Spleen (tissue), 7 donors: ENCODE measurements around the gene MRPS14.

Experiments used
- POLR2AphosphoS5 ChIP-seq, 3 donors: sonication (generic); formaldehyde crosslinking; IDR thresholded peaks; one replicate each; pipeline ENCODE4 v1.5.1; 2017; ENCODE audit warnings: antibody characterized with exemption in 3 of 3
- TF ChIP-seq, protein P1 (sequence below), 11 experiments: fragments of 200-600 bp in 7 of 11; fragments of 450-650 bp in 4 of 11; sonication (generic) in 4 of 11; IDR thresholded peaks in 8 of 11; conservative IDR thresholded peaks in 3 of 11; 1 replicate in 7 of 11; 2 replicates in 4 of 11; pipeline versions ENCODE4 v1.4.0 to v1.8.0; 2016 to 2021; ENCODE audit warnings: antibody characterized with exemption in 11 of 11, inconsistent platforms in 4 of 11, mild to moderate bottlenecking in 1 of 11
- donor health status: DM: no; HTN: no; CAD: no; lungs with moderate emphysema.
- donor health status: DM: no; HTN: no; CAD: no.
- donor health status: DM: no; HTN: no; CAD: no.

DNA sequence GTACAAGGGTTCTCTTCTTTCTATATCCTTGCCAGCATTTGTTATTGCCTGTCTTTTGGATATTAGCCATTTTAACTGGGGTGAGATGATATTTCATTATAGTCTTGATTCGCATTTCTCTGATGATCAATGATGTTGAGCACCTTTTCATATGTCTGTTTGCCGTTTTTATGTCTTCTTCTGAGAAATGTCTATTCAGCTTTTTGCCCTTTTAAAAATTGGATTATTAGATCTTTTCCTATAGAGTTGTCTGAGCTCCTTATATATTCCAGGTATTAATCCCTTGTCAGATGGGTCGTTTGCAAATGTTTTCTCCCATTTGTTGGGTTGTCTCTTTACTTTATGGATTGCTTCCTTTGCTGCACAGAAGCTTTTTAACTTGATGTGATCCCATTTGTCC lies 19.4 kb upstream of the MRPS14 start:
- TF ChIP-seq, protein P1, sequence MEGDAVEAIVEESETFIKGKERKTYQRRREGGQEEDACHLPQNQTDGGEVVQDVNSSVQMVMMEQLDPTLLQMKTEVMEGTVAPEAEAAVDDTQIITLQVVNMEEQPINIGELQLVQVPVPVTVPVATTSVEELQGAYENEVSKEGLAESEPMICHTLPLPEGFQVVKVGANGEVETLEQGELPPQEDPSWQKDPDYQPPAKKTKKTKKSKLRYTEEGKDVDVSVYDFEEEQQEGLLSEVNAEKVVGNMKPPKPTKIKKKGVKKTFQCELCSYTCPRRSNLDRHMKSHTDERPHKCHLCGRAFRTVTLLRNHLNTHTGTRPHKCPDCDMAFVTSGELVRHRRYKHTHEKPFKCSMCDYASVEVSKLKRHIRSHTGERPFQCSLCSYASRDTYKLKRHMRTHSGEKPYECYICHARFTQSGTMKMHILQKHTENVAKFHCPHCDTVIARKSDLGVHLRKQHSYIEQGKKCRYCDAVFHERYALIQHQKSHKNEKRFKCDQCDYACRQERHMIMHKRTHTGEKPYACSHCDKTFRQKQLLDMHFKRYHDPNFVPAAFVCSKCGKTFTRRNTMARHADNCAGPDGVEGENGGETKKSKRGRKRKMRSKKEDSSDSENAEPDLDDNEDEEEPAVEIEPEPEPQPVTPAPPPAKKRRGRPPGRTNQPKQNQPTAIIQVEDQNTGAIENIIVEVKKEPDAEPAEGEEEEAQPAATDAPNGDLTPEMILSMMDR (IDR thresholded peaks at IDR 0.05 in 8 of 11, conservative IDR thresholded peaks at IDR 0.05 in 3 of 11) = no peak
- TF ChIP-seq POLR2AphosphoS5 (IDR thresholded peaks at IDR 0.05) = no peak
